Pulmonary artery endothelial cell (primary cell): ENCODE results near the gene RAPSN. TPM values are rescaled to one million over a fixed set of nuclear protein-coding genes. Genes with fewer than 3 reads are reported as not detected.

ENCODE experiments used
- DNase-seq: peaks from one replicate; pipeline ENCODE4 v3.0.0-alpha.2; 2011; ENCODE audit warnings: low read depth, low spot score
- total RNA-seq: library from RNA; depleted of rRNA; stranded (reverse); fragments of >200 nt; gene quantifications from 2 replicates; pipeline ENCODE4 v1.2.3, GENCODE V29; 2014

Gene RAPSN
- total RNA-seq, 1 donor from 2014 or later: 0.26 TPM

- DNase-seq: peak; percentile 71
Observed at GRCh38 chr11:47408598-47409439, 40.1 kb downstream of the RAPSN start.

- DNase-seq: peak; percentile 88
Observed at GRCh38 chr11:47407746-47408590, 41.0 kb downstream of the RAPSN start, which contains the start of gene SLC39A13. TSS of gene SLC39A13 (plus strand) at chr11:47408590. CDS start at chr11:47410095, 1,505 bp downstream.

DNA sequence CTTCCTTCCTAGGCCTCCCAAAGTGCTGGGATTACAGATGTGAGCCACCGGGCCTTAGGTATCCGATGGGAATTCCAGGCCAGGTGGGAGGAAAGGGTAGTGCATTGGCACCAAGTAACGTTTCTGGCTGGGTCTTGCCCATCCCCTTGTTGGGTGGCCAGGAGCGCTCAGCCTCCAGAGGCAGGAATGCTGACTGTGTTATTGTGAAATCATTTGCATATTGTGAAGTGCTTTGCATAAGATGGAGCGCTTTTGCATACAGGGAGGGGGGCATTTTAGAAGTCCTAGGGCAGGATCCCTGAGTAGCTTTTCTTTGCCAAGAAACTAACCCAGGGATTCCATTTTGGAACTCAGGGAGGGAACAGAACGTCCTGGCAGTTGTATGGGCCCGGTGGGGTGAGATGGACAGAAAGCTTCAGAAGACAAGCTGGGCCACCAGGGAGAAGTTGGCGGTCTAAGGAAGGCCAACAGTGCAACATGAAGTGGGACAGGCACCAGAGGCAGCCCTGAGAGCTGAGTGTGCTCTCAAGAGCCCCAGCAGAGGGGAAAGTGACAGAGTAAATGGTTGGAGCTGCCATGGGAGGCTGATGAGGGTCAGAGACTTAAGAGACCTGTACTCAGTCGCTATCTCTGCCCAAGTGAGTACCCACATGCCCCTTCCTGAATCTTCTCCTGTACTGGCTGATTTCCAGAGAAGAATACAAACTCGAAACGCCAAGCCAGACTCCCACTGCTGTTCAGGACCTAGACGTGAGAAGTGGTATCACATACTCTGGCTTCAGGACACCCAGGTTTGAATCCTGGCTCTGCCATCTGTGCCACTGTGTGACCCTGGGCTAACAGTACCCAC lies 41.8 kb downstream of the RAPSN start:
- DNase-seq: no peak

DNA sequence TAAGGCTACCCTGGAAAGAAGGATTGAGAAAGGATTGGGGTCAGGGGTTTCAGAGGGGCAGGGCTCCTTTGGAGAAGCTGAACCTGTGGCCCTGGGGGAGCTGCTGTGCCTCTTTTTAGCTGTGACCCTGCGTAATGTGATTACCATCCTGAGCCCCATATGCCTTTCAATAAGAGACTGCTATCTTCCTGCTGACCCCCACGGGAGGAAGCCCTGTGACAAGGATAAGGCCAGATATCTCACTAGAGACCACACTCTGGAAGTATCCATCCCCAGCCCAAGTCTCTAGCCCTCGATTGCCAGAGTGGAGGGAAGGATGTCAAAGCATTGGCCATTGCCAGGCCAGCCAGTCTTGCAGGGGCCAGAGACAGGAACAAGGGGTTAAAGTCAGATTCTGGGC lies 45.4 kb downstream of the RAPSN start:
- DNase-seq: no peak

DNA sequence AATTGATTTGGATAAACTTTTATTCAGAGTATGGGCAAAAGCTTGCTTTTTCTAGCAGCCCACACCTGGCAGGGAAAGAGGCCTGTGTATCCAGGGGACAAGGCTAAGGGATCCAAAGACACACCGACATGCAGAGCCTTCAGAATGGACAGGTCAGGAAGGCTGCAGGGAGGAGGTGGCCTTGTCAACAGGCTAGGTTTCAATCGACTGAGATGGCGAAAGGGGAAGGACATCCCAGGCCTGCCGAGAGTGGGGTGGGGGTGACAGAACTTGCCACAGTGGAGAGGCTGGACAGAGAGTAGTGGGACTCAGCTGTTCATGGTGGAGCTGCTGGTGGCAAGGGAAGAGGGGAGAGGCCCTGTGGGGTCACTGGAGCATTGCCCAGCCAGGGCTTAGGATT lies 45.8 kb downstream of the RAPSN start:
- no peak for DNase-seq

GRCh38 chr11:47400768-47401279 lies 48.1 kb downstream of the RAPSN start:
- no peak for DNase-seq

DNA sequence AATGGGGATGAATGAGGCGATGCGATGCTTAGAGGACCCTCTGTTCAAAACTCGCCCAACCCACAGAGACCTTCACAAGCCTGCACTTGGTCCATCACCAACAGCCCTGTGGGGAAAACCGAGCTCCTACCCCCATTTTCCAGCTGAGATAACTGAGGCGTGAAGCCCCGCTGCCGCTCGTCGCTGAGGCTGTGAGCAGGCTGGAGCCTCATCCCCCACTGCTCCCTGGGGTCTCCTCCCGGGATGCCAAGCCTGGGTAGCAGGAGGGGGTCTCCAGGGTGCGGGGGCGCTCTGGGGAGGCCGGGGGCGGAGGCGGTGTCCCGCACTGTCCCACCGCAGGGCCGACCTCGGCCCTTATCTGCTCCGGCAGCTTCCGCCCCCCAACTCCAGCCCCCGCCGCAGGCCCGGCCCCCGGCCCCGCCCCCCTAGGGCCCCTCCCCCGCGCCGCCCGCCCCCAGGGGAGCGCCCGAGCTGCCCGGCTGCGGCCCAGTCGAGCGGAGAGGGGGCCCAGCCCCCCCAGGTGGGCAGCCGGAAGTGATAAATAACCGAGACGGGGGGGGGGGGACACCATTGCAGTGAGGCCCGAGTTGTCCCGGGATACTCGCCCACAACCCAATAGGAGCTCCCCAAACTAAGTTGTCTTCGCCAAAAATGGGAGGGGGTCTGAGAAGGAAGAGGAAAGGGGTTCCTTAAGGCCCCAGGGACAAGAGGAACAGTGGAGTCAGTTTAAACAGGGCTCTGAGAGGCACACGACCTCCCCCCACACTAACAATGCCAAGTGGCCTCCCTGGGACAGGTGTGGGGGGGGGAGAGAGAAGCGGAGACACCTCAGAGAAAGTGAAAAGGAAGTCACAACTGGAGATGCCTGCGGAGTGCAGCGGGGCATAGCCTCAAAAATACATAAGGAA lies 48.8 kb downstream of the RAPSN start:
- no peak for DNase-seq

- DNase-seq: no peak
Observed at GRCh38 chr11:47398551-47398950, 50.4 kb downstream of the RAPSN start.

DNA sequence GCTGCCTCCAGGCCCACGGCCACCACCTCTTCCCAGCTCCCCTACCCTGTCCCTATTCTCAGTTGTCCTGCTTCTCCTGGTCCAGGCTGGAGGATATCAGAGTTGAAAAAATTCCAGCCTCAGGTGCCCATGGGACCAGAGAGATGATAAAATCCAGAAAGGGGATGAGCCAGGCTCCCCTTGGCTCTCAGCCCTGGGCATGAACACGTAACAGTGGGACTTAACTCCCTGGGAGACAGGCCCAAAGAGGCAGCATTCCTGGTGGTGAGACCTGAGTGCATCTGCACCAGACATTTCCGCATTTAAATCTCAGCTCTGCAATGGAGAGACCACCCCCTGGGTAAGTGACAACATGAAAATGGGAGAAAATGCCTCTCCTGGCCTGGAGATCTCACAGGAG lies 50.9 kb downstream of the RAPSN start:
- DNase-seq: no peak

DNA sequence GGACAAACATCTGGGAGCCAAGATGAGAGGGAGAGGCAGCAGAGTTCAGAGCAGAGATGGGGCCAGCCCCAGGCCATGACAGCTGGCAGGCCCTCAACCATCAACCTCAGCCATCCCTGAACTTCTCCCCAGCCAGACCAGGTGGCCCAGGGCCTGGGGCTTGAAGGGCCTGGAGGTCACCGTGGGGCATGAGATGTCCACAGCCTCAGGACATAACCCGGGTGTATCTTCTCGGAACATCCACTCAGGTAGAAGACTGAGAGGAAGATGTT lies 53.0 kb downstream of the RAPSN start:
- DNase-seq: no peak

DNA sequence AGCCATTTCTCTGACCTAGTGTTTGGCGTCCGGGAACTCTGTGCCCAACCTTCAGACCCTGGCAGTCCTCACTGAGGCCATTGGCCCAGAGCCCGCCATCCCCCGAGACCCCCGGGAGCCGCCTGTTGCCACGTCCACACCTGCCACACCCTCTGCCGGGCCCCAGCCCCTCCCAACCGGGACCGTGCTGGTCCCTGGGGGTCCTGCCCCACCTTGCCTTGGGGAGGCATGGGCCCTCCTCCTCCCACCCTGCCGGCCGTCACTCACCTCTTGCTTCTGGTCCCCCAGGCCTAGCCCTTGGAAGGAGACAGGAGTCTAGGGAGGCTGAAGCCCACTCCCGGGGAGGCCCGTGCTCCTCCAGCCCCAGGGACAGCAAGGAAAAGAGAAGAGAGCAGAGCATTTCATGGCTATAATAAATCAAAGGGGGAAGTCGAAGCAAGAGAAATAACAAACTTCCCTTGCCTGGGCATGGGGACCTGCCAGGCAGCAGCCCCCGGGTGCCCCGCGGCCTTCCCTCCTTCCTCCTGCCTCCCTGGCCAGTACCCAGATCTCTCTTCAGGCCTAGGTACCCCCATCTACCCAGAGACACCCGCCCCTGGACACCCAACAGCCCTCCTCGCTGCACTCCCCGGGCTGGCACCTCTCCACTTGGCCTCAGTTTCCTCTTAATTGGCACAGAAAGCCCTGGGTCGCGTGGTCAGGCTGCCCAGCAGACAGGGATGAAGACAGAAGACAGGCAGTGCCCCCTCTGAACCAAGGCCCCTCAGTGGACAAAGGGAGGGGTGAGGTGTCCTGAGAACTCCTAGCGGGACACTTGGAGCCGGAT lies 53.5 kb downstream of the RAPSN start:
- no peak for DNase-seq

DNA sequence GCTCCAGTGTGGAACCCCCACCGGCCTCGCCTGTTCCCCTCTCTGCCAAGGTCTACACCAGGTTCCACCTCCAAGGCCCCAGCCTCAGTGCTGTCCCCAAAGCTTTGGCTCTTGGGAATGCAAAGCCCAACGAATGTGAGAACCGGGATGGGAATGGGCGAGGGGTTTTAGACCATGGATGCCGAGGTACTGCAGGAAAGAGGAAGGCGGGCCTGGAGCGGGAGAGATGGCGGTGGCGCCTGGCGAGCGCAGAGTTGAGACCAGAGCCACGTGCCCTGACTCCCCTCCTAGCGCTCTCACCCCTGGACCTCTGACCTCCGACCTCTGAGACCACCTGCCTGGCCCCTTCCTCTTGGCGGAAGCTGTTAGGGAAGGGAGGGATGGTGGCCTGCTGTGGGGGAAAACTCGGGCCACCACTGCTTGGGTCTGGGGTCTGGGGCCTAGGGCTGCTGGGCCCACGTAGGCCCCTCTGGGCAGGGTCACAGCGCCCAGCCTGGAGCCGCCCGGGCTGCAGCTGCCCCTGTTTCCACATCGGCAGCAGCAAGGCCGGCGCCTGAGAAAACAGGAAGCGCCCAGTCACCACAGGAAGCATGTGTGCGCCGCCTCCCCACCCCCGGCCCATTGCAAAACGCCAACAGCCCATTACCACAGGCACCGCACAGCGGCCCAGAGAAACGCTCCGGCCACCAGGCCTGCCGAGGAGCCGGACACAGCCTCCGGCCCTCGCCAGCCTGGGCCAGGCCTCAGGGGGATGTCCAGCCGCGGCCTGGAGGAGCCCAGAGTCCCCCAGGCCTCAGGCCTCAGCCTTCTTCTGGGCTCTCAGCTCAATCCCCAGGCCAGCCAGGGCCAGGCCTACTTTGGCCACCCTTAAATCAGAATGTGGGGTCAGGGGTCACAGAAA lies 54.4 kb downstream of the RAPSN start:
- peak; percentile 88 for DNase-seq

DNA sequence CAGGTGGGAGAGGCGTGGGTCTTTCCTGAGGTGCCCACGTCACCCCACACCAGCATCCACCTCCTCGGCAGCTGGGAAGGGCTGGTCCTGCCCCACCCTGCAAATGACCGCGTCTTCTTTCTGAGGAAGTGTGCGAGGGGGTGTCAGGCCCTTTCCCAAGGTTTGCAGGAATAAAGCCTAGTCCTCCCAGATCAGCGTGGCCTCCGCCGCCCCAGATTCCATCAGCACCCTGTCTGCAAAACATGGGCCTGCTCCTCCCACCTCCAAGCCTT lies 55.0 kb downstream of the RAPSN start:
- no peak for DNase-seq

DNA sequence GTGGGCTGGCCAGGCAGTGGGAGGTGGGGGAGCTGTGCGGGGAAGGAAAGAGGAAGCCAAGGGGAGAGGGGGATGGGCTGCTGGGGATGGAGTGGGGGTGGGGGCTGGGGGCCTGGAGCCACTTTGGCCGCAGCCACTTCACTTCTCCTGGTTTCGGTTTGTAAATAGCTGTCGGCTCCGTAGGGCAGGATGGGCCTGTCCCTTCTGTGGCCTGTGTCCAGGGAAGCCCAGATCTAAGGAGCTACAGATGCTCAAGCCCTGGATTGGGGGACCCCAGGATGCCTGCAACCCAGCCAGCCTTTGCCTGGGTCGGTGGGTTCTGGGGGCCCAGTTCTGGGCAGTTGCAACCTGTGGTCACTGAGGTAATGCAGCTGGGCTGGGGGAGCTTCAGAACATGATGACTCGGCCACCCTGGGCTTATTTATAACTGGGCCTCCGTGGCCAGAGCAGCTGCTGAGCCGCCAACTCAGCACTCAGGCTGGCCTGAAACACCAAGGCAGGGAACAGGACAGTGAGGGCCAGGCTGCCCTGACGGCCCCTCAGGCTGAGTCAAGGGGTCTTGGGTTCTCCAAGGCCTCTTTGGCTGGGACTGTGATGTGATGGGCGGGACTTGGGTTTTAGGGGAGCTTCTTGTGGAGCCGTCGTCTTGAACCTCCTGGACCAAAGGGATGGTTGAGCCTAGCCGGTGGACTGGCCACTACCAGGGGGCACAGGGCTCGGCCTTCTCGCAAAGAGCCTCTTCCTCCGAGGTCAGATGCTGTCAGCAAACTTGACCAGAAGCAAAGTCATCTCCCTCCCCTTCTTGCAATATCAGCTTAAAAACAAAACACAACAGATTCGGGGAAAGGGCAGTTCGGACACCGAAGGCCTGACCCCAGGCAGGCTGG lies 55.5 kb downstream of the RAPSN start:
- no peak for DNase-seq

DNA sequence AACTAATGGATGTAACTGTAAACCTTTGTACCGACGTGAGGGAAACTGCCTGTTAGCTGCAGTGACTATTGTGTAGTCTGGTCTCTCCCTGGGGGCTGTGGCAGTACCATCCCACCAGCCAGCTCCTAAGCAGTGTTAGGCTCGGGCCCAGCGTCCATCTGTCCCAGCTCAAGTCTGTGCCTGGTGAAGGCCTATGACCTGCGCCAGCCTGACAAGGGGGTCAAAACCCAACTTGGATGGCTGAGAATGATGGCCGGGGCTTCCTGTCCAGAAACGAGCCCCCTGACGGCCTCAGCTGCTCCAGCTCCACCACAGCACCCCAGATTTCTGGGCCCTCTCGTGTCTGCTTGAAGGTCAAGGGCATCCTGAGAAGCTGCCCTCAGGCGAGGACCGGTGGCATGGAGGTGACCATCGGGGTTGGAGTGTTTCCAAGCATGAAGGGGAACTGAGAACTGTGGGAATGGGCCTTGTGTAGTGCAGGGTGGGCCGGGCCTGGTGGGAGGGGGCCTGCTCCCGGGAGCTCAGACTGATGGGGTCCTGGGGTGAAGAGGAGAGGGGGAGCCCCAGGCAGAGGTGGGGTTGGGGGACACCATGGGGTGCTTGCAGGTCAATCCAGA lies 56.3 kb downstream of the RAPSN start:
- no peak for DNase-seq

GRCh38 chr11:47391711-47392432 lies 57.1 kb downstream of the RAPSN start:
- no peak for DNase-seq
